GM19240 (cell line): Measurements from ENCODE around the gene ANKRD9.

Source experiments
- DNase-seq: peaks from one replicate; pipeline ENCODE4 v3.0.0; 2011; ENCODE audit warnings: low spot score; ENCODE audit not compliant: insufficient read length

Gene ANKRD9

GRCh38 chr14:102513899-102514772 is 4.6 kb upstream of the ANKRD9 start:
- no peak for DNase-seq

DNA sequence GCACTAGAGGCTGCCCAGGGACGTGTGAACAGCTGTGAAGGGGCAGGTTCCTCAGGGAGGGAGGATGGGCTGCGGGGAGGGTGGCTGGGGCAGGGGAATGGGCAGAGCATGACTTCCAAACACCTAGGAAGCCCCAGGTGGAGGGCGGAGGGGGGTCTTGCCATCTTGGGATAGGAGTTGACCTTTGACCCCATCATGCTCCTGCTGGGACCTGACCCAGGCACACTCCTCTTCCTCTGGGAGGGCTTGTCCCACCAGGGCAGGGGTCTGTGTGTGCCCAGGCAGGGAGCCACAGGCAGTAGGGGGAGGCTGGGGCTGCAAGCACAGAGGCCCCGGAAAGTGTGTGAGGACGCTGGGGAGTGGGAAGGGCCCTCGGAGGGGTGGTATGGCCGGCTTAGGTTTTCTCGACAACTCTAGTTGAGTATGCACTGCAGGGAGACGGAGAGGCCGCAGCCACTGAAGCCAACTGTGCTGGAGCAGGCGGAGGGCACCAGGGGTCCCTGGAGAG is 3.3 kb upstream of the ANKRD9 start:
- no peak for DNase-seq

DNA sequence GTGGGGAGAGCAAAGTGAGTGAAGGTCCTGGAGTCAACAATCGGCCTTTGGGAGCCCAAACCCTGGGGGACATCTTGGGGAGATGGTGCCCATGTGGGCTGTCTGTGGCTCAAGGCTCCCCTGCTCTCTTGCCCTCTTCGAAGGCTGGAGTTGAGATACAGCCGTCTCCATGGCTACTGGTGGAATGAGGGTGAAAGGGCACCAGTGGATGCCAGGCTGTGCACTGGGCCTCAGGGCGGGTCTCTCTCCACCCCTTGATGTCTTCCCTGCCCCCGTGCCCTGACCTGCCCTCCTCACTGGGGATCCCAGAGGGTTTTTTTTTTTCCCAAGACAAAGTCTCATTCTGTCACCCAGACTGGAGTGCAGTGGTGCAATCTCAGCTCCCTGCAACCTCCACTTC is 2.0 kb upstream of the ANKRD9 start:
- DNase-seq = no peak

DNA sequence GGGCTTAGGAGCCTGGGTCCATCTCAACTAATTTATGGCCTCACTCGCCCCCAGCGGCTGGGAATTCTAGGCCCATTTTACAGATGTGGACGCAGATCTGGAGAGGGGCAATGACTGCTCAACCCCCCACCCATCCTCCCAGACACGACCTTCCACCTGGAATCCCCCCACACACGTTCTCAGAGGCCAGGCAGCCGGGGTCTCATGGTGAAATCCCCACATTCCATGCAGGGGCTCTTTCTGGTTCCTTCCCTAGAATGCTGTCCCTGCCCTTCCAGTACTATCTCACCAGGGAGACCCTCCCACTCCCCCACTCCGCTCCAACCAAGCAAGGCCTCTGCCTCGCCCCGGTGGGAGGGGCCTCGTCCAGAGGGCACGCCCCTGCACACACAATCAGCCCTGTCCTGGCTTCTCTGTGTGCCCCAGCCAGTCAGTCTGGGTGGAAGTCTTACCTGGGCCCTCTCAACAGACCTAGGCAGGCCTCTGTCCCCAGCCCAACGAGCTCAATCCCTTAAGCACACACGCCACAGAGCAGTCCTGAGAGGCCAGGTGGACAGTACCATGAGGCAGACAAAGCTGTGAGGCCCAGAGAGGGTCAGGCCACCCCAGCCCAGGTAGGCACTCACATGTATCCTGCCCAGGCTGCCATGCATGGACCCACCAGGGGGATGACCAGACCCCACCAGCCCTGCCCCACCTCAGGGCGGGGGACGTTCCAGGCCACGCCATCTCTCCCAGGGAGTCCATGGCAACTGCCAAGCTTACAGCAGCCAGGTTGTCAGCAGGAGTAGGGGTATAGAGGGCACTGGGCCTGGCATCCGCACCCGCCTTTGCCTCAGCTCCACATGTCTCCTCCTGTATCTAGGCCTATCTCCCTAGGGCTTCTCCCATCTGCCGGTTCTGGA is 1.3 kb upstream of the ANKRD9 start:
- DNase-seq = no peak

DNA sequence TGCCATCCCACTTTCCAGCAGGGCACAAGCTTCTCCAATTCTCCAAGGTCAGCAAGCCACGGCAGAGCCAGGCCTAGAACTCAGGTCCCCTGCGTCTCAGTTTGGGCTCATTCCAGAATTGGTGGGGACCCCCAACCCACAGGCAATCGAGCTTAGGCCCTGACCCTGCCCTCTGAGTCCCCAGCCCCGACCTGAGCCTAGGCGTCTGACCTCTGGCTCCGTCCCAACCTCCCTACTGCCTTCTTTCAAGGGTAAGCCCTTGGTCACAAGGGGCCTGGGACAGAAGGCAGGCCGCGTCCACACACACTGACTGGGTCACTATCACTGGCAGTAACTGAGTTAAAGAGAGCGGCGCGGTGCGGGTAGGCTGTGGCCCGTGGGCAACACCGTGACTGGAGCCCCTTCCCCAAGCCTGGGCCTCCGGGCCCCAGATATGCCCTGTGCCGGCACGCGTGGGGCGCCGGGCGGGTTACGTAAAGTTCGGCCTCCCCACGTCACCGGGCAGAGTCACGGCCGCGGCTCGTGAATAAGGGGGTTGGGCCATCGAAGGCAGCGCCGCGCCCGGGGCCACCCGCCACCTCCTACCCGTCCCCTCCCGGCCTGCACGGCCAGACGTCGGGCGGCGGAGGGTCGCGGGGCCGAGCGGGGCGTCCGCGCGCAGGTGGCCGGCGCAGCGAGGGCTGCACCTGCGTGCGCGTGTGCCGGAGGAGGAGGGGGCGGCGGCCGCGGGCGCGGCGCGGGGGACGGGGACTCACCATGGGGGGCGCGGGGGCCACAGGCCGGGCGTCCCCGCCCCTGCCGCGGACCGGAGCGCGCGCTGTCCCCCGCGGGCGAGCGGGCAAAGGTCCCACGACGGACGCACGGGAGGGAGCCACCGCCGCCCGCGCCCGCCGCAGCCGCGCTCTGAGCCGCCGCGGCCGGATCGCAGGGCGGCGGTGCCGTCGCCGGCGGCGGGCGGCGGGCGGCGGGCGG is 516 bp downstream of the ANKRD9 start:
- DNase-seq = no peak

- DNase-seq = no peak
Measured at GRCh38 chr14:102508410-102508773, 1.2 kb downstream of the ANKRD9 start.

DNA sequence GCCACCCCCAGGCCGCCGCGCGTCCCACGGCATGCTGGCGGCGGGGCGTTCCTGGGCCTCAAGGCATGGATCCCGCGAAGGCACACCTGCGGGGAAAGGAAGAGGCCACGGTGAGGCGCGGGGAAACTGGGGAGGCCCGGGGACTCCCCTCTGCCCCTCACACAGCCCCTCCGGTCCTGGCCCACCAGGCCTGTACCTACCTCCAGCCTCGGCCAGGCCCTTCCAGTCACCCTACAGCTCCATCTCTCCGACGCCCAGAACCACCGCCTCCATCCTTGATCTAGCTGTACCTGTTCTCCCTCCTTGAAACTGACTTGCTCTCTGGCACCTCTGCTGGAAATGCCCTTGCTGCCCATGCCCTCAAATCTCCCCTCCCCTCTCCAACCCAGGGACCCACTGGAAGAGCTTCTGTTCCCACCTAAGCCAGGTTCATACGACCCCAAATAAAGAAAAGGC is 1.7 kb downstream of the ANKRD9 start:
- DNase-seq = no peak

DNA sequence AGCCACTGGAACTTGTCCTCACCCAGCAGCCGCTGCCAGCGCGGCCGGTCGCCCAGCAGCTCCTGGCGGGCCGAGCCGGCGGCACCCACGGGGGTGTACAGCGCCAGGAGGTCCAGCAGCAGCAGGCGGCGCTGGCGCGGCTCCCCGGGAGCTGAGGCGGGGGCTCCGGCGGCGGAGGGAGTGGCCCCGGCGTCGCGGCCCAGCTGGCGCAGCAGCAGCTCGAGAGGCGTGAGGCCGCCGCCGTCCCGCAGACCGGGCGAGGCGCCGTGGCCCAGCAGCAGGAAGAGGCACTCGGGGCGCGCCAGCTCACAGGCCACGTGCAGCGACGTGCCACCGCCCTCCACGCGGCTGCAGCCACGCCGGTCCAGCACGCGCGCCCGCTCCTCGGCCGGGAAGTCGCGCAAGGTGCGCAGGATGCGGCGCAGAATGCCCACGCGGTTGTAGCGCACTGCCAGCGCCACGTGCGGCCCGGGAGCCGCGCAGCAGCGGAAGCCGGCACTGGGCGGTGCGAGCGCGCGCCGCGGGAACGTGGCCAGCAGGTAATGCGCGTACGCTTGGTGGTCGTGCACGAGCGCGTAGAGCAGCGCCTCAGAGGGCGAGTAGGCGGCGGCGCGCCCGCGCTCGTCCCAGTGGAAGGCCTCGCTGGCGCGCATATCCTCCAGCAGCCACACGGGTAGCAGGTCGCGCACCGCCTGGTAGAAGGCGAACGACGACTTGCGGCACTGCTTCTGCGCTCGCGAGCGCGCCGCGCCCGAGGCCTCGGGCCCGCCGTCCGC is 2.3 kb downstream of the ANKRD9 start:
- no peak for DNase-seq

DNA sequence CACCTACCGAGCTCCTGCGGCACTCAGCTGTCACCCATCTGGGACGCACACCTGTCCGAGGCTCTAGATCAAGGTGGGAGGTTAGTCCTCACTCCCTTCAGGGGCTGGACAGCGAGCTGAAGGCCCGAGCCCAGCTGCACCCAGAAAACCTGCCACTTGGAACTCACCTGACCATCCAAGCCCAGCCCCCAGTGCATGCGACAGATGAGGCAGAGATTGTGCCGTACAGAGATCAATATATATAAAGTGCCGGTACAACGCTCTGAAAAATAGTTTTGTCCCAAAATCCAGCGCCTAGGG is 3.0 kb downstream of the ANKRD9 start:
- DNase-seq = no peak

DNA sequence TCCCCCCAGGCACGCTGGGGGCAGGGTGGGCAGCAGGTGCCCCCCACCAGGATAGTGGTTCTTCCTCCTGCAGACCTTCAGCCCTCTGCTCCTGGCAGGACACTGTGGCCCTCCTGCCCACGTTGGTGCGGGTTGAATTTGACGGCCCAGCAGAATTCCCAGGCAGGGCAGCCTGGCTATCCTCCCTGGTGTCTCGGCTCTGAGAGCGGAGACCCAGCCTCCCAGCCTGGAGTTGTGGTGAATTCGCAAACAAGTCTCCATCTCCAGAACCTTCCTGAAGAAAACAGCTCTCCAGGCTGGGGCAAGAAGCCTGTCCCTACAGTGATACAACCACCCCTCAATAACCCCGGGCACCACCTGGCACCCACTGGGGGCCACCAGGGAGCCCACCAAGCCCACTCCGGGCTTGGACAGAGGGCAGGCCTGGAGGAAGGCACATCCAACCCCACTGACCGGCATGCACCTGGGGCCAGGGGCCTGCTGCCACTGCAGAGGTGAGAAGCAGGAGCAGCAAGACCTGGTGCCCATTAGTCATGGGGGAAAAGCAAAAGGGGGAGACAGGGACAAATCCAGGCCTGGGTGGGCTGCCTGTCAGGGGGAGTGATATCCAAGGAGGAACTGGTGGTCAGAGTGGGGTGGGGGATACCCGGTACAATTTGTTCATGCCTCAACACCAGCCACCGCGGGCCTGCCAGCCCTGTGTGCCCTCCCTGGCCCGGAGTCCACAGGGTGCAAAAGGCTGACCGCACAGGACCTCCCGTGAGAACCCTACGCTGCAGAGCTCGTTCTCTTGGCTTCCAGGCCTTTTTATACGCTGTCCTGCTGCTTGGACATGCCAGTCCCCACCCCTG is 3.6 kb downstream of the ANKRD9 start:
- no peak for DNase-seq

DNA sequence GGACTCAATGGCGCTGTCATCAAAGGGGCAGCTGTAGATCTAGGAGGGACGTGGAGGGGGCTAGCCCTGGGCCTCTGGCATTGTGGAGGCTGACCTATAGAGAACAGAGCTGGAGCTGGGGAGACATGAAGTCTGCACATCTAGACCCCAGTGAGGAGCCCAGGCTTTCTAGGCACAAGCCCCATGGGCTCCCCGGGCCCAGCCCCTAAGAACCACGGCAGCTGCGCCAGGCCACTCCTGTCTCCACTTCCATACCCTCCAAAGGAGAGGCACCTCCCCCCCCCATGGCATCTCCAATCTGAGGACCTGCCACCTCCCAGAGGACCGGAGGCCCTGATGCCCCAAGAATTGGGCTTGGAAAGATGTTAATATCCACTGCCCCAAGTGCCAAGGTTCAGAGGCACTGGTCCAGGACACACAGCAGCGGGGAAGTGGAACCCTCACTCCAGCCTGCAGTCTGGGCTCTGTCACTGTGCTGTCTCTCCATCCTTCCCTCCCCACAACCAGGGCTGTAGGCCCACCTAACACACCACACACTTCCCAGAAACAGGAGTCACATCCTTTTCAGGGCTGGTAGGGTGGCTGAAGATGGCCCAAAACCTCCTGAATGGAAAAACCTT is 4.5 kb downstream of the ANKRD9 start:
- DNase-seq = no peak

- no peak for DNase-seq
Measured at GRCh38 chr14:102504328-102504999, 5.1 kb downstream of the ANKRD9 start.

DNA sequence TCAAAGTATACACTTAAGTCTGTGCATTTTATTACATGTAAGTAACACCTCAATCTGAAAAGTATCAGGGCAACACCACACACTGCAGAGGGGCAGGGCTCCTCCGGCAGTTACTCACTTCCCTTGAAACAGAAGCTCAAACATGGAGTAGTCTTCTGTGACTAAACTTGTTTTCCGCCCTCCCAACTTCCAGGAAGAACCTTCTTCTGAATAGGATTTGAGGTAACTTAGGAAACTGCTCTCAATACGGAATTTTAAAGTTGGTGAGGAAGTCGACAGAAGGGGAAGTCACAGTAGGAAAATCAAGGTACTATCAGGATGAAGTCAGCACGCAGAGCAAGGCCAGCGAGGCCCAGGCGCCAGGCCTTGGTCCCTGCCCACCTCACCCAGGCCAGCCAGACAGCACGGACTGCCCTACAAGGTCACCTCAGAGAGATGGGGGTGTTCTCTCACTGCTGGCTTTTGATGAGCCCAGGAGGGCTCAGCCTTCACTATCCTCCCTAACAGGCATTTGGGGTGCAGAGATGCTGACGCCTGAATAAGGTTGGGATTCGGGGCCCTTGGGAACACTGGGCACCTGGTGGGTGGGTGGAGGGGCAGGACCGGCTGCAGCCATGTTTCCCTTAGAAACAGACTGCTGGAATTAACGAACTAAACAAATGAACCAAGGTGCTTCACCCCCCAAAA is 5.8 kb downstream of the ANKRD9 start:
- no peak for DNase-seq

- no peak for DNase-seq
Measured at GRCh38 chr14:102502571-102502970, 7.0 kb downstream of the ANKRD9 start.

GRCh38 chr14:102501751-102502315 is 7.7 kb downstream of the ANKRD9 start:
- no peak for DNase-seq

DNA sequence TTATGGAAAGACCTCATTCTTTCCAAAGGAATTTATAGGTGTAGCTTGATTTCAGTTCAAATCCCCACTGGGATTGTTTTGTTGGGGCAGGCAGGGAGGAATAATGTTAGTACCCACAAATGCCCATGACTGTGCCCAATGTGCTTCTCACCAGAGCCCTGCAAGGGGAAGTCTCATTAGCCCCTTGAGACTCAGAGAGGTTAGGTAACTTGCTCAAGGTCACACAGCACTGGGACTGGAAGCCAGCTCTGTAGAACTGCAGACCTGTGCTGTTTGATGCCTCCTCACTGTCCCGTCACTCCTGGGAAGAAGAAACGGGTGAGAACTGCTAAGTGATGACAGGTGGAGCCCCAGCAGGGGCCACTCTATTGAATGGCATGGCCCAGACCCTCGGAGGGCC is 8.9 kb downstream of the ANKRD9 start:
- no peak for DNase-seq

DNA sequence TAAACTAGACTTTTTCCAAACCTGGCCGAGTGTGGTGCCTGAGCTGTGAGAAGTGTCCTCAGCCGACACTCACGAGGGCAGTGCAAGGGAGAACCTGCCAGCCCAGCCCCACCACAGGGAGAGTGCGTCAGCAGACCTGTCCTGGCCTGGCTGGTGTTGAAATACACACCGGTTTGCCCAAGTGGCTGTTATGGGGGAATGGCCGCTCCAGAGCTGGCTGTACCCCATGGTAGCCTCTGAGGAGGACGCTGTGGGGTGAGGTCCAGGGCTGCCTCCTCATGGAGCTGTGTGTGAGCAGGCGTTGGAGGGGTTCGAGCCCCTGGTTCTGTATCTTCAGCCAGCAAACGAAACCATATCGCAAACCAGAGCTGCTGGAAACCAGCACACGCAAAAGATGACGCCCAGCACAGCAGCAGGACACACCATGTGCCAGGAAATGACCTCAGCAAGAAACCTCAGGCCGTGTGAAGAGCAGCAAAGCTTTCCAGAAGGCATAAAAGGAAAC is 9.4 kb downstream of the ANKRD9 start:
- no peak for DNase-seq
